Measurements from ENCODE around the gene CHST14.

CHST14 gene

GRCh38 chr15:40463279-40463678, 7.5 kb upstream of the CHST14 start:
- no peak overlapping the region for H3K4me3 ChIP-seq (ENCODE audit: low read depth, low read length)
- TF ChIP-seq CTCF (conservative IDR thresholded peaks at IDR 0.05; ENCODE audit: low read depth, low read length): no peak
- no peak for DNase-seq (ENCODE audit: low read depth)

- no peak for DNase-seq (ENCODE audit: low read depth)
- no peak for TF ChIP-seq CTCF (conservative IDR thresholded peaks at IDR 0.05; ENCODE audit: low read depth, low read length)
- H3K4me3 ChIP-seq (ENCODE audit: low read depth, low read length): no peak overlapping the region
Measured at GRCh38 chr15:40463886-40464545, 6.8 kb upstream of the CHST14 start.

- no peak overlapping the region for H3K4me3 ChIP-seq (ENCODE audit: low read depth, low read length)
- DNase-seq (ENCODE audit: low read depth): no peak
- TF ChIP-seq CTCF (conservative IDR thresholded peaks at IDR 0.05; ENCODE audit: low read depth, low read length): no peak
Measured at GRCh38 chr15:40464595-40465185, 6.1 kb upstream of the CHST14 start.

- no peak for DNase-seq (ENCODE audit: low read depth)
- H3K4me3 ChIP-seq (ENCODE audit: low read depth, low read length): no peak overlapping the region
- TF ChIP-seq CTCF (conservative IDR thresholded peaks at IDR 0.05; ENCODE audit: low read depth, low read length): no peak
Measured at GRCh38 chr15:40465939-40466338, 4.8 kb upstream of the CHST14 start.

- no peak for TF ChIP-seq CTCF (conservative IDR thresholded peaks at IDR 0.05; ENCODE audit: low read depth, low read length)
- H3K4me3 ChIP-seq (ENCODE audit: low read depth, low read length): no peak overlapping the region
- DNase-seq (ENCODE audit: low read depth): no peak
Measured at GRCh38 chr15:40466426-40467260, 4.1 kb upstream of the CHST14 start.

GRCh38 chr15:40467261-40467615, 3.5 kb upstream of the CHST14 start:
- no peak overlapping the region for H3K4me3 ChIP-seq (ENCODE audit: low read depth, low read length)
- TF ChIP-seq CTCF (conservative IDR thresholded peaks at IDR 0.05; ENCODE audit: low read depth, low read length): no peak
- no peak for DNase-seq (ENCODE audit: low read depth)
